ENCODE measurements around the gene RFXAP.

GRCh38 chr13:36859259-36859658, 40.2 kb downstream of the RFXAP start:
- TF ChIP-seq POLR2A (IDR thresholded peaks at IDR 0.05; ENCODE audit: low read length) (no peak), GATA1 (IDR thresholded peaks at IDR 0.05; ENCODE audit: low read depth, low read length) (no peak)
